HG02884 (cell line): ENCODE measurements around the gene DMAC2L.
"Not testable (repeated sequence)": the region's sequence is repeated elsewhere in the genome, so short reads cannot be mapped to it uniquely, and the experiment has no call there.

Experiments
- ATAC-seq: cut with Tn5 transposase; IDR thresholded peaks from one replicate; pipeline ENCODE4 v1.9.1; 2021; ENCODE audit warnings: mild to moderate bottlenecking, moderate library complexity; ENCODE audit not compliant: unreplicated experiment

Gene DMAC2L, protein sequence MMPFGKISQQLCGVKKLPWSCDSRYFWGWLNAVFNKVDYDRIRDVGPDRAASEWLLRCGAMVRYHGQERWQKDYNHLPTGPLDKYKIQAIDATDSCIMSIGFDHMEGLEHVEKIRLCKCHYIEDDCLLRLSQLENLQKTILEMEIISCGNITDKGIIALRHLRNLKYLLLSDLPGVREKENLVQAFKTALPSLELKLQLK

DNA sequence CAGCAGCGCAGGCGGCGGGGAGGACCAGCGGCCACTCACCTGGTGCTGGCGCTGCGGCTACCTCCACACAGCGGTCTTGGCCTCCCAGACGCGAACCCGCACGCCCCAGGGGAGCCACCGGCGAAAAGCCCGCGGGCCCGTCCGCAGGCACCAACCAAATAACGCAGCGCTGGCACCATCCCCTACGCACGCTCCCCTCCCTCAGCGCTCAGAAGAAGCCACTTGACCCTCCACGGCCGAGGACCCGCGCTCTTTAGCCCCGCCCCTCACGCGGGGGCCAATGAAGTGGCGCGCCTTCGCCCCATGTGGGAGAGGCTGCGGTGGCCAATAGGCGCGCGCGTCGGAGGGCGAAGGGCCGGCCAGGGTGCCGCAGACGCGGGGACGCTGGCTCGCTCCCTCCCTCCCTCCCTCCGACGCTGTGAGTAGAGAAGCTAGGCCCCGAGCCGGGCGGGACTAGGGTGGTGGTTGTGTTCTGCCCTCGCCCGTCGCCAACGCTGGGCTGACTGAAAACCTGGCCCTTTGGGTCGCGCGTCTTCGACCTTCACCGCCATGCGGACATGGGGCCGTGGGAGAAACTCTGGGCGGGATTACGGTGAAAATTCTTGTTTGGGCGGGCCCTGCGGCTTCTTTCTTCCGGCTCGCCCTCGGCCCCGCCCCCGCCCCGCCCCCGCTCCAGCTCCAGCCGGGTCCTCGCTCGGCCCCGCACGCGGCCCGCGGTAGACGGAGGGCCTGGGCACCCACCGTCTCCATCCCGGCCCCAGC is at the start of gene DMAC2L, which contains the start of gene L2HGDH:
Gene DMAC2L (plus strand): TSS at position 353 of the 762 bp plus-strand sequence. CDS start 9,164 bp downstream, outside the sequence.
Gene L2HGDH (minus strand): TSS at position 258 of the 762 bp plus-strand sequence. CDS start 79 bp downstream, at position 179.
- peak; percentile 89 for ATAC-seq

DNA sequence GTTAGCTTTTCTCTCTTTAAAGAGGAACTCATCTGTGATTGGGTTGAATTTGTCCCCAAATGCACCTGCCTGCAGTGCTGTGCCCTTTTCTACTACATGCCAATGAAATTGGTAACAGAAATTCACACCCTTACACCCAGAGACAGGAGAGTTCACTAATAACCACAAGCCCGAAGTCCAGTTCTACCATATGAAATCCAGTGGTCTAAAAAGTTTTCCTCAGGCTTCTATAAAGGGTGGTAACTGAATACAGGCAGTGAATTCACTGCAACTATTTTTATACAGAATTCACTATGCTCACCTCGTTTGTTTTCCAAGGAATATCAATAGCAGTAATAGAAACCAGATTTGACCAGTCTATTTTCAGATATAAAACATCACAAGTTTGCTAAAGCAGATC is 49.3 kb upstream of the DMAC2L start:
- no peak for ATAC-seq

DNA sequence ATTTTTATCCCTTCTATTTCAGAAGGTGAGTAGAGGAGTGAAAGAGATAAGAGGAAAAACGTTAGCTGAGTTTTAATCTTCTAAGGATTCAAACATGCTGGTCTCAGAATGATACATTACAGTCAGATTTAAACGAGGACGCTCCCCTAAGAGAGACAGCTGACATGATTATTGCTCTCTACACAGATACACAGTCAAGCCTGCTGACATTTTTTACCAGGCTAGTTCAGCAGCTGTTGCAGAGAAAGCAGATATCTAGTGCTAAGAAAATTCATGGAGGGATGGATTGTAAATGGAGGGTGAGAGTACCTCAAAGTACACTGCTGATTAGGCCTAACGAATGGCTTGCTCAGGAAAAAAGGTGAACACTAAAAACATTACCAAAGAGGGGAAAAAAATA is 48.8 kb upstream of the DMAC2L start:
- no peak for ATAC-seq

DNA sequence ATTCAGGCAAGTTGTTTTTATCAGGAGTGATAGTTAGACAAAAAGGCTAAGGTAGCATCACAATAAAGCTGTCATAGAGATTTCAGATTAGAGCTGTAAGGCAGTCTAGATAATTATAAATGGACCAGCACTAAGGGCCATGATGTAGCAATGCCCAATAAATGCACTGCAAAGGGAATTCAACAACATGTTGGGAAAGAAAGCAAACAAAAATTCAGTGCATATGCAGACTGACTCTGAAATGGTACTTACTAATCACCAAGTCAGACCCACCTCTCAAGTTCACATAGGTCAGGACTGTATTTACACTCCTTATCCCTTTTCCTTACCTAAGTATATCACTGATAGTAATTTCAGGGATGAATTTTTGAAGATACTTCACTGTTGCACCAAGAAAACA is 47.1 kb upstream of the DMAC2L start:
- no peak for ATAC-seq

DNA sequence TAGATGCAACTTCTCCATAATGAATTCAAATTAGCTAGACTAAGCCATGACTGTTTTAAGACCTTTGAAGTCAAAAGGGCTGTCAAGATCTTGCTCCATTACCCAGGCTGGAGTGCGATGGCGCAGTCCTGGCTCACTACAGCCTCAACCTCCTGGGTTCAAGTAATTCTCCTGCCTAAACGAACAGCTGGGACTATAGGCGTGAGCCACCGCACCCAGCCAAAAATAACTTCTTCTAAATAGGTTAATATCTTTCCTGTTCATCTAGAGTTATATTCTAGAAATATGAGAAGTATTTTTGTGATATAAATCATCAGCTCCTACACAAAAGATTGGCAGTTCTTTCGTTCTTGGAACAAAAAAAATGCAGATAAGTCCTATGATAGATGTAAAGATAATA is 41.2 kb upstream of the DMAC2L start:
- ATAC-seq, result no peak

DNA sequence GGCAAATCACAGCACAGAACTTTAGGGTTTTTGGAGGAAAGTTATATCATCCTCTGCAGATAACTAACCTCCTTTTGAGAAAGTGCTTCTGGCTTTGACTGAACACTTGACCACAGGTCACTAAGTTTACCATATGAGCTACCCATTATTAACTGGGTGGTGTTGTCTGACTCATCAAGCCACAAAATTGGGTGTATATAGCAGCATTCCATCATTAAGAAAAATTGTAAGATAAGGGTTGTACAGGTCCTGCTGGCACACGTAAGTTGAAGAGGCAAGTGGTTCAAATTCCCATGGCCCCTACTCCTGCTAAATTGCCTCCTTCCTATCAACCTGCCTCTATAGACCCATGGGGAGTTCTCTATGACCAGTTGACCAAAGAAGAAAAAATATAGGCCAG is 39.6 kb upstream of the DMAC2L start:
- ATAC-seq, result no peak

DNA sequence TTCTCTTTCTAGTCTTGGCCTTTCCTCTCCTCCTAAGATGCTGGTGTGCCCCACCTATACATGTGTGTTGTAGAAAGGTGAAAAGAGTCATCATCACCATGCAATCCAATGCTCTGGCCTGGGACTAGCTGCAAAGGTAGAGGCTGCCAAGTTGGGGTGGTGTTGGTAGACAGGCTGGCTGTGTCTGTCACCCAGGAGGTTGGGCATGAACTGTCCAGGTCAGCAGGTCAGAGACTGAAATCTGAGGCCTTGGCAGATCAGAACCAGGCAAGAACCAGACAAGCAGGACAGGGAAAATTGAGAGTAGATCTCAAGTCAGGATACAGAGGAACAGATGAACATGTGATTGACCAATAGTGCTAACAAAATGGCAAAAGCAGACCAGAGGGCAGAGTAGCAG is 26.3 kb upstream of the DMAC2L start:
- ATAC-seq, result no peak

DNA sequence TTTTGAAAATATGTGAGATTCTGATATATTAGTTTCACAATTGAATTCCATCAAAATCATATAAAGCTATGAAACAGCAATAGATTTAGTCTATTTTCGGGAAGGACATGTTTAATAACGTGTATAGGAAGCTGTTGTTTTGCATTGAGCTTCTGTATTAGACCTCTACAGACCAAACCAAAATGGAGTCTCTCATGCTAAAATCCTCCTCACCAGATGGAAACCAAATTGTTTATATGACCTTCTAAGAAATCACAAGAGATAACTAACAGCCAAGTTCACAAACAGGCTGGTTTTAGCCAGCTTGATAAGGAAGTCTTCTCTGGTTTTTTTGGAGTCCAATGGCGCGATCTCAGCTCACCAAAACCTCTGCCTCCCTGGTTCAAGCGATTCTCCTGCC is 24.0 kb upstream of the DMAC2L start:
- no peak for ATAC-seq

DNA sequence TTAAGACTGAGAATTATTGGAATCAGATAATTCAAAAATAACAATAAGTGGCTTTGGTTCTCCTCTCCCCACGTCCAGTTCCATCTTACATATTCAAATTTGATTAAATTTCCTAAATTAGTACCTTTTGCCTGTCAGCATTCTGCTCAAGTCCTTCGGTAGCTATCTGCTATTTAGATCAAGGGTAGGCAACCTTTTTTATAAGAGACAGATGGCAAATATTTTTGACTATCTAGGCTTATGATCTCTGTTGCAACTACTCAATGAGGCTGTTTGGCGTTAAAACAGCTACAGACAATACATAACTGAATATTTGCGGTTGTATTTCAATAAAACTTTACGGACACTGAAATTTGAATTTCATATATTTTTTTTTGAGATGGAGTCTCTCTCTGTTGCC is 21.8 kb upstream of the DMAC2L start:
- no peak for ATAC-seq

DNA sequence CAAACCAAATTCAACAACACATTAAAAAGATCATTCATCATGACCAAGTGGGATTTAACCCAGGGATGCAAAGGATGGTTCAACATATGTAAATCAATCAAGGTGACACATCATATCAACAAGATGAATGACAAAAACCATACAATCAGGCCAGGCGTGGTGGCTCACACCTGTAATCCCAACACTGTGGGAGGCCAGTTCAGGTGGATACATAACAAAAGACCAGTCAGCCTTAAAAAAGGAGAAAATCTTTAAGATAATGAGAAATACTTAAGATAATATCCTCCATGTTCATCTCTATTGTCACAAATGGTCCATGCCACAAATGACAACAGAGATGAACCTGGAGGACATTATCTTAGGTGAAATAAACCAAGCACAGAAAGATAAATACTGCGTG is 12.5 kb upstream of the DMAC2L start:
- no peak for ATAC-seq

DNA sequence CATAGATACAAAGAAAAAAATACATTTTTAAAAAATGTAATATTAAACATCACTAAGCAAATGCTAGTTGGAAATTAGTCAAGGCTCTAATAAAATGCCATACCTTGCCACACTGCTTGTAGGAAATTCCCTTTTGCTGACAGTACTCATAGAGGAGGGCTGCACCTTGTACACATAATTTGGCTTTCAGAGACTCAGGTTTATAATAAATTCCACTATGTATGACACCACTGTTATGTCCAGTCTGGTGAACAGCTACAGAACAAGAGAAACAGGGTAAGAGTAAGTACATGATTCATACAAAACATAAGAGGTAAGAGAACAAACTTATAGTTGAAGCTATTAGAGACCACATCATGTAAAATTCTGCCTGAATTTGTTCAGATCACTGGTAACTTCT is 10.2 kb upstream of the DMAC2L start:
- ATAC-seq, result no peak

DNA sequence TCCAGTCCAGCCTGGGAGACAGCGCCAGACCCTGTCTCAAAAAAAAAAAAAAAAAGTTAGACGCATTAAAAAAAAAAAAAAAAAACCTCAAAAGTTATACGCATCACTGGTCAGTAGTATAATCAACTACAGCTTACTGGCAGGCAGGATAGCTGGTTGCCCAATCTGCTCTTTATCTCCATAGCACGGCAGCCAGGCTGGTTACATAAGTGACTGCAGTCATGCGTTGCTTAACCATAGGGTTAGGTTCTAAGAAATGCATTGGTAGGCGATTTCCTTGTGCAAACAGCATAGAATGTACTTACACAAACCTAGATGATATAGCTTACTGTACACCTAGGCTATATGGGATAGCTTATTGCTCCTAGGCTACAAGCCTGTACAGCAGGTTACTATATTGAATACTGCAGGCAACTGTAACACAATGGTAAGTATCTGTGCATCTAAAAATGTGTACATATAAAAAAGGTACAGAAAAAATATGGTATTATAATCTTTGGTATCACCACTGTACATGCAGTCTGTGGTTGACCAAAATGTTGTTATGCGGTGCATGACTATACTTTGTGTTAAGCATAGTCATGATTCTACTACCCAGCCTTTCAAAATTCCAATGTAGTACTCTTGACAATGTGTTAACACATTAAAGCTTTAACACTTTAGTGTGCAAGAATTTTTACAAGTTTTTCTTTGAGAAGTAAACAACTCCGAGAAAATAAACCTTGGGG is 8.2 kb upstream of the DMAC2L start:
- no peak for ATAC-seq

DNA sequence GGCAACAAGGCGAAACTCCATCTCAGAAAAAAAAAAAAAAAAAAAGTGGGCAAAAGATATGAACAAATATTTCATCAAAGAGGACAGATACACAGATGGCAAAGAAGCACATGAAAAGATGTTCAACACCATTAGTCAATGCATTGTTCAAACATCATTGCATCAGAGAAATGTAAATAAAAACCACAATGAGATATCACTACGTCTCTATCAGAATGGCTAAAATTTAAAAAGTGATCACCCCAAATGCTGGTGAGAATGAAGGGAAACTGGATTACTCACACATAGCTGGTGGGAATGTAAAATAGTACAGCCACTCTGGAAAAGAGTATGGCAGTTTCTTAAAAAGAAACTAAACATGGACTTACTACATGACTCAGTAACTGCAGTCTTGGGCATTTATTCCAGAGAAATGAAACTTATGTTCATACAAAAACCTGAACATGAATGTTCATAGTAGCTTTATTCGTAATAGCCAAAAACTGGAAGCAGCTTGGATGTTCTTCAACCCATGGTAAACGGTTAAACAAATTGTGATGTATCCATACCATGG is 3.7 kb upstream of the DMAC2L start:
- no peak for ATAC-seq

DNA sequence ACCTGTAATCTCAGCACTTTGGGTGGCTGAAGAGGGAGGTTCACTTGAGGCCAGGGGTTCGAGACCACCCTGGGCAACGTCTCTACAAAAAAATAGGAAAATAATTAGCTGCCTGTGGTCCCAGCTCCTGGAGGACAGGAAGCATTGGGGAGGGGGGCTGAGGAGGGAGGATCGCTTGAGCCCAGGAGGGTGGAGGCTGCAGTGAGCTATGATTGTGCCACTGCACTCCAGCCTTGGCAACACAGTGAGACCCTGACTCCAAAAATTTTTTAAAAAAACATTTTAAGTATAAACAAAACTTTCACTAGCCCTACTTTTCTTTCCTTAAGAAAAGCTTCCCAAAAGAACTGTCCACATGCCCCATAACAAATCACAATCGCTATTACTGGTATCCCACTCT is 1.7 kb upstream of the DMAC2L start:
- ATAC-seq, result no peak

DNA sequence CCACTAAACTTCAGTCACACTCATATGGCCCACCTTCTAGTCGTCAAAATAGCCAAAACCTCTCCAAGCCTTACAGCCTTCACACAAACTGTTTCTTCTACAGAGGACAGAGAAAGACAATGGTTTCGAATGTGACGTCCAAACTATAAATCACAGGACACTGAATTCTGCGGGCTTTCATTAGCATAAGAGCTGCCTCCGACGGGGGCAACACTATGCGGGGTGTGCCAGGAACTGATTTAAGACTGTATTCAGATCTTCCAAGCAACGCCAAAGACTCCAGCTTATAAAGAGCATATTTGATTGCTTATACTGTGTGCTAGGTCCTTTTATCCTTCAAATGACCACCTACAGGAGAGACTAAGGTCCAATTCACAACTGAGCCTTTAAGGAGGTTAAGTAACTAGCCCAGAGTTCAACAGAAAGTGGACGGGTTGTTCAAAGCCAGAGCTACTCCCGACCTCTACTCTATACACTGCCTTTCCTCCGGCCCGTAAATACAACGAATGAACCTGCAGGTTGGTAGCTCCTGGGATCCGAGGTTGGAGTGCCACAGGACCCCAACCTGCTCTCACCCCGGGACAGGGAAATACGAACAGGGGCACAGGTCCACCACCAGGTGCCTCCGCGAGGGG is 670 bp upstream of the DMAC2L start:
- ATAC-seq, result no peak

DNA sequence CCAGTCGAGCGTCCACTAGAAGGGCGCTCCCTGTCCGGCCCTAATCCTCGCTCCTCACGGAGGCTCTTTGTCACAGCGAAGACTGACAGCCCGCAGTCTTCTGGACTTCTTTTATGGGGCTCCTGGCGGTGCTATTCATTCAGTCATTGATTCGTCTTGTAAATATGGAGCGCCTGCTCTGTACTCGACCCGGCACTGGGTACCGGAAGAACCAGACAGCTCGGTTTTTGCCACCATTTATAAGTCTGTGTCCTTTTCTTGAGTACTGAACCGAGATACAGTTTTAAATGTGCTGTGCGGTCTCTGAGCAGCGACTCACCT is 570 bp downstream of the DMAC2L start:
- peak; percentile 18 for ATAC-seq

DNA sequence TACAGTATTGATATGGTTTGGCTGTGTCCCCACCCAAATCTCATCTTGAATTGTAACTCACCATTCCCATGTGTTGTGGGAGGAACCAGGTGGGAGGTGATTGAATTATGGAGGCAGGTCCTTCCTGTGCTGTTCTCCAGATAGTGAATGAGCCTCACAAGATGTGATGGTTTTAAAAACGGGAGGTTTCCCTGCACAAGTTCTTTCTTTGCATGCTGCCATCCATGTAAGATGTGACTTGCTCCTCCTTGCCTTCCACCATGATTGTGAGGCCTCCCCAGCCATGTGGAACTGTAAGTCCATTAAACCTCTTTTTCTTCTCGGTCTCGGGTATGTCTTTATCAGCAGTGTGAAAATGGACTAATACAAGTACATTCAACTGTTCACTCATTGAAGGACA is 2.0 kb downstream of the DMAC2L start:
- ATAC-seq, result not testable (repeated sequence)

DNA sequence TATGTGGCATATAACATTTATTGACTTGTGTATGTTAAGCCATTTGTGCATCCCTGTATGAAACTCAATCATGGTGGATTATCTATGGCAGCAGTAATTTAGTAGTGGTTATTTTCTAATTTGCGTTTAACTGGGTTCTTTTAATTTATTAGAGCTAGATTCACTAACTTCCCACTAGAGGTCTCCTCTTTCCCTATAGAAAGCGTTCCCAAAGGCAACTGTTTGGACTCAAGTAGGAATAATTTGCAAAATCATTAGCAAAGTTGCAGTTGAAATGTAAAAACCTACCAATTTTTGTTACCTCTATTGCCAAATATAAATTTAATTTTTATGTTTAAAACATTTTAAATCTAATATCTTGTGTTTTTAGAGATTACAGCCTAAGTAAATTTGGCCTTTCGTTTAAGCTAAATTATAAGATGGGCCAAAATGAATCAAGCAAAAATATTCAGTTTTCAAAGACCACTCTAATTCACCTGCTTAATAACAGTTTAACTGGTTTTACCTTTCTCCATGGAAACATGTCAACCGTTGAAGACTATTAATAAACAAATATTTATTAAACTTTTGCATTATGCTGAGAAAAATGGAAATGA is 6.0 kb downstream of the DMAC2L start:
- no peak for ATAC-seq

DNA sequence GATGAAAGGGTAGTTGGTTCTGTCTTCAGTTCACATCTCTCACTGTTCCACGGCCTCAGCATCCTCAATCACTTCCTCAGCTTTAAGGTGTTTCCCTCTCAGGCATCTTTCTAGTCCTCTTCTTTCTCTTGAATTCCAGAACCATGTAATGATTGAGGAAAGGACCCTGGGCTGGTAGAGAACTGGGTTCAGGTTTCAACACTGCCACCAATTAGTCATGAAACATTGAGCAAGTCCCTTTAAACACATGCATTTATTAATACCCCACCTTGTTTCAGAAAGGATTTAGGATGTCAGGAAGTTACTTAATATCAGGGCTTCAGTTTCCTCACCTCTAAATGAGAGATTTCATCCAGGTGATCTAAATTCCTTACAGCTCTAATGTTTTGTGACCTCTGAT is 7.2 kb downstream of the DMAC2L start:
- no peak for ATAC-seq

DNA sequence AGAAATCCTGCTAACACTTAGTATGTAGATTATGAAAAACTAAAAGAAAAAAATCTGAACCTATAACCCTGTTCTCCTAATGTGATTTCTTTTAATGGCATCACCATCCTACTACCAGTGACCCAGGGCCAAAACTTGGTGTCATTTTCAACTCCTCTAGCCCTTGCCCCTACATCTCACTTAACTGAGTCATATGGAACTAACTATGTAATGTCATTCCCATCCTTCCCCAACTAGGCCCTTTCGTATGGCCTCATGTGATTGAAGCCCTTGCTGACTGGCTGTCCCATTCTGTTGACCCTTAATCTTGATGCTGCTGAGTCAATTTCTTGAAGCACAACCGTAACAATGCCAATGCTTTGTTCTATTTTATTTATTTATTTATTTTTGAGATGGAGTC is 7.6 kb downstream of the DMAC2L start:
- no peak for ATAC-seq

DNA sequence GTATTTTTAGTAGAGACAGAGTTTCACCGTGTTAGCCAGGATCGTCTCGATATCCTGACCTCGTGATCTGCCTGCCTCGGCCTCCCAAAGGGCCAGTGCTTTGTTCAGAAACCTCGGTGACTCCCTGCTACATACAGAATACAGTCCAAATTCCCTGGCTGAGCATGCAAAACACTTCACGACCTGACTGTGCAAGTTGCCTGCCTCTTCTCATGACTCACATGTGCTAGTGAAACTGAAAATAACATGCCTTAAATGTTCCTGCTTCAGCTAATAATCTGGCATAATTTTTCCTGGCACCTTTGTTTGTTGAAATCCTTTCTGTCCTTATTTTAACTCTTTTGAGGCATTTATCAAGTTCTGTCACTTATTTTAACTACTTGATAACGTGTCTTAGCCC is 8.2 kb downstream of the DMAC2L start:
- ATAC-seq, result no peak
